NCI-H2029 treated with DMSO at 0.1 percent for 48 hours (cell line): ENCODE data around the gene DNHD1.

Experiments used
- DNase-seq: peaks from one replicate; lab custom pipeline; 2025; lab: John Stamatoyannopoulos, UW

Gene DNHD1

DNA sequence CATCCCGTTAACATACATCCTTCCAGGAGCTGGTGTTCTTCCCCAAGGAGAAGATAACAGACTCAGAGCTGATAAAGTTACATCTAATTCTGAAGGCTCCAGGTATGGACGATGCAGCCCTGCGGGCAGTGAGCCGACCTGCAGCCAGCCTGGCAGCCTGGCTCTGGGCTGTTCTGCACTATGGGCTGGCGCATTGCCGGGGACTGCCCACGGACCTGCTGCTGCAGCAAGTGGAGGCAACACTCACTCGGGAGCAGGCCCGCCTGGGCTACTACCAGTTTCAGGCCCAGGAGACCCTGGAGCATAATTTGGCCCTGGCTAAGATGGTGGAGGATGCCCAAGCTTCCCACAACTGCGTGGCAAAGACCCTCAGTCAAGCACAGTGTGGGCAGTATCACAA, 66.6 kb downstream of the DNHD1 start:
- DNase-seq: no peak

DNA sequence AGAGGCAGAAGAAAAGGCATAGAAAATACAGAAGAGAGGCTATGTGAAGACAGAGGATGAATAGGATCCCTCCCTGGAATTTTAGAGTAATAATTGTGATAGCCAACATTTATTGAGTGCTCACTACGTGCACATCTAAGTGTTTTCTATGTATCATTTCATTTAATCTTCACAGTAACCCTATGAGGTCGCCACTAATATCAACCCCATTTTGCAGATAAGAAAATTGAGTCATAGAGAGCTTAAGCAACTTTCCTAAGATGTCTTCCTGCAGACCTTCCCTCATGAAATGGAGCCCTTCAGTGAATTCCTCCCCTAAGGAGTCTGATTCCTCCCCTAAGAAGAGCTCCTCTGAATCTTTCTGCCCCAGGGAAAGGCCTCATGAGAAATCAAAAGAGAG, 68.2 kb downstream of the DNHD1 start:
- no peak for DNase-seq

DNA sequence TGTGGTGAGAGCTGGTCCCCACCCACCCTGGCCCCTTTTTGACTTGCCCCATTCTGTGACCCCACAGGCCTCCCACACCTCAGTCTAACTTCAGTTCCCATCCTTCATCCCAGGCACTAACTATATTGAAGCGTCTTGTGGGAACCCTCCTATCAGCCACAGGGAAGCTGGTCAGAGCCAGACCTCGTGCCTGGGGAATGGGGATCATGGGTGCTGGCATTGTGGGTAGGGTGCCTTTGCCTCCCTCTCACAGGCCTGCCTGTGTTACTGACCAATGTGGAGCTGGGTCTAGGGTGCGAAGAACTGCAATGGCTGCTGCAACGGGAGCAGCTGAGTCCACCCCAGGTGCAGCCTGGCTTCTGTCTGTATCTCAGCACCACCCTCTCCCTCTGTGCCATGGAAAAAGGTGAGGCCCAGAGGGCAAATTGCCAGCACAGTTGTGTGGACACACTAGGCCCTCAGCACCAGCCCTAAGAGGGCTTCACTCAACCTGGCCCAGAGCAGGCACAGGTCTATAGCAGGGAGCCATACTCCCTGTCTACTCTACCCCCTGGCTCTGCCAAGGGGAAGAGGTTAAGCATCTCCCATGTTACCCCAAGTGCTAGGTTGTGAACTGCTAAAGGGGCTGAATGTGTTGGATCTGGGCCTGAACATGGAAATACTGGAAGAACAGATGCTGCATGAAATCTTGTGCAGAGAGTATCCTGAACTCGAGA, 69.1 kb downstream of the DNHD1 start:
- DNase-seq: no peak

DNA sequence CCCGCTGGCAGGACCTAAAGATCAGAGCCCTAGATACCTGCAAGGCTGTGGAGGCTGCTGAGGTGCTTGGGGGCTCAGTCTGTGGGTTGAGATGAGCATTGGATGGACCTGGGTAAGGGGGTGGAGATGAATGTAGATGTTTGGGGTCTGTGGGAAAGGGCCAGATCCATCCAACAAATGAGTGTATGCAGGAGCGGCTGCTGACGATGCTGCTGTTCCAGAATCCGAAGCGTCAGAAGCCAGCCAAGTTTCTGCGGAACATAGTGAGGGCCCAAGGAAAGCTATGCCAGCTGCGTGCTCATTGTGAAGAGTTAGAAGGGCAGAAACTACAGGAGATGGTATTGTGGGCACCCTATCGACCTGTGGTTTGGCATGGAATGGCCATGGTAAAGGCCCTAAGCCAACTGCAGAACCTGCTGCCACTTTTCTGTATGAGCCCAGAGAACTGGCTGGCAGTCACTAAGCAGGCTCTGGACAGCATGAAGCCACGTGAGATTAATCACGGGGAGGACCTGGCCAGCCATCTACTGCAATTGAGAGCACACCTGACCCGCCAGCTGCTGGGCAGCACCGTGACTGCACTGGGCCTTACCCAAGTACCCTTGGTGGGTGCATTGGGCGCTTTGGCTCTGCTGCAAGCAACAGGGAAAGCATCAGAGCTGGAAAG, 69.8 kb downstream of the DNHD1 start:
- DNase-seq: peak; percentile 24

DNA sequence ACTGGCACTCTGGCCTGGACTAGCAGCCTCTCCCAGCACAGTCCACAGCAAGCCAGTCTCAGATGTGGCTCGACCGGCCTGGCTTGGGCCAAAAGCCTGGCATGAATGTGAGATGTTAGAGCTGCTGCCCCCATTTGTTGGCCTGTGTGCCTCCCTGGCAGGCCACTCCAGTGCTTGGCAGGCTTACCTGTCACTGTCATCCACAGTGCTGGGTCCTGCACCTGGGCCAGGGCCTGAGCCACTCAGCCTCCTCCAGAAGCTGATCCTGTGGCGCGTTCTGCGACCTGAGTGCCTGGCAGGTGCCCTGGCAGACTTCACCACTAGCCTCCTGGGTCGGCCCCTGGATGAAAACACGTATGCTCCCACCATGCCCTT, 70.3 kb downstream of the DNHD1 start:
- no peak for DNase-seq

DNA sequence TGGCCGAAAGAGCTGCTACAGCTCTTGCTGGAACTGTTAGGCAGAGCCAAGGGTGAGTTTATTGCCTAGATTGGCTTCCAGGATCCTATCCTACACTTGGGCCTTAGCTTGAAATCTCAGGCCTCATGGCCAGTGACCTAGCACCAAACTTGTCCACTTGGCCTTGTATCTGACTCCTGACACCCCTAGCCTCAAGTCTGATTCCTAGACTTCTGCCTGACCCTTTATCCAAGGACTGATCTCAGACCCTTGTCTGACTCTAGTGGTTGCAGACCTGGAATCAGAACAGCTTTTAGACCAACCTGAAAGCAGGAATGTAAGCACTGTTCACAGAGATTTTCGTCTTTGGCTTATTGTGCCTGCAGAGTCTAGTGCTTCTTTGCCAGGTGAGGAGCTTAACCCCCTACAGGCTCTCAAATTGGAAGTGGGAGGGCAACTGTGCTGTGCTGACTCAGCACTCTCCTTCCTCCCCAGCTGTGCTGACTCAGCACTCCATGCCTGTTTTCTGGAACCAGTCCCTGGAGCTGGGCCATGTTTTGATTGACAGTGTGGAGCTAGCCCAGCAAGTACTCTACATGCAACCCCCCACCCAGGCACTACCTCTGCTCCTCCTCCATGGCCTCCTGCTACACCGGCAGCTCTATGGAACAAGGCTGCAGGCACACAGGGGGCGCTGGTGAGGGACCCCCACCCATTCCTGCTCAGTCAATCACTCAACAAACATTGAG, 71.3 kb downstream of the DNHD1 start:
- DNase-seq: peak; percentile 52

DNA sequence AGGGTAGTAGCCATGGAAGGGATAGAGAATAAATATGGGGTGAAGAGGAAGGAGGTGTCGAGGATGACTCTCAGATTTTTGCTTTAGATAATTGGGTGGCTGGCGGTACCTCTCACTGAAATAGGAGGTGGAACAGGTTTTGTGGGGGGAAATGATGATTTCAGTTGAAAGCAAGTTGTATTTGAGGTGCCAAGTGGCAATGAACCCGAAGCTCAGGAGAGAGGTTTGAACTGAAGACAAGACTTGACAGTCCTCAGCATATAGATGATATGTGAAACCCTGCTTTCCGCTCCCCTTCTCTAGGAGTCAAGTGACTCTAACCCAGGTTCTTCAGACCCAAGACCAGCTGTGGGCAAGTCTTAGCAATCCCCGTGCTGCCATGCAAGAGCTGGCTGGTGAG, 72.6 kb downstream of the DNHD1 start:
- DNase-seq: no peak

DNA sequence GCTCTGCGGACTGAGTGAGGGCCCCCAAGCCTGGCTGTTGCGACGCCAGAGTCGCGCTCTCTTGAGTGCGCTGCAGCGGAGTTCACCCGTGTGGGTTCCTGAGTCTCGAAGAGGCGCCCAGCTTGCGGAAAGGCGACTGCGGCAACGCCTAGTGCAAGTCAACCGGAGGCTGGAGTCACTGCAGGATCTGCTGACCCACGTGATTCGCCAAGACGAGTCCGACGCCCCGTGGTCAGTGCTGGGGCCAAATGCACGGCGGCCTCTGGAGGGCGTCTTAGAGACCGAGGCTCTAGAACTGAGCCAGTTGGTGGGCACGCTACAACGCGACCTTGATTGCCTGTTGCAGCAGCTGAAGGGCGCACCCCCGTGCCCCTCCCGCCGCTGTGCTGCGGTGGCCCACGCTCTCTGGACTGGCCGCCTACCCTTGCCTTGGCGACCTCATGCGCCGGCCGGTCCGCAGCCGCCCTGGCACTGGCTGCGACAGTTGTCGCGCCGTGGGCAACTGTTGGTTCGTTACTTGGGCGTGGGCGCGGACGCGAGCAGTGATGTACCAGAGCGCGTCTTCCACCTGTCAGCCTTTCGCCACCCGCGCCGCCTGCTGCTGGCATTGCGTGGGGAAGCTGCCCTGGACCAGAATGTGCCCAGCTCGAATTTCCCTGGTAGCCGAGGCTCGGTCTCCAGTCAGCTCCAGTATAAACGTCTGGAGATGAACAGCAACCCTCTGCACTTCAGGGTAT, 73.8 kb downstream of the DNHD1 start:
- no peak for DNase-seq

DNA sequence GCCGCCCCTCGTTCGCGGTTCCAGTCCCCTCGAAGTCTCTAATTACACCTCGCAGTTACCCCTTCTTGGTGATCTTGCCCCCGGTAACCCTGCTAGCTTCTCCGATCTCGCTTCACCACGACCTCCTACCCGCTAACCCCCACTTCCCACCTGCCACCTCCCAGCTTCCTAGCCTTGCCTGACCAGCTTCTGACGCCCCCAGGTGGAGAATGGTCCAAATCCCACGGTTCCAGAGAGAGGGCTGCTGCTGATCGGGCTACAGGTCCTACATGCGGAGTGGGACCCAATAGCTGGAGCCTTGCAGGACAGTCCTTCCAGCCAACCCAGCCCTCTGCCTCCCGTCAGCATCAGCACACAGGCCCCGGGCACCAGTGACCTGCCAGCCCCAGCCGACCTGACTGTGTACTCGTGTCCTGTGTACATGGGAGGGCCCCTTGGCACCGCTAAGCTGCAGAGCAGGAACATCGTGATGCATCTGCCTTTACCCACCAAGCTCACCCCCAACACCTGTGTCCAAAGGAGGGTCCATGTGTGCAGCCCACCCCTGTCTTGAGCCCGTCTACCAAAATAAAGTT, 74.4 kb downstream of the DNHD1 start:
- no peak for DNase-seq

DNA sequence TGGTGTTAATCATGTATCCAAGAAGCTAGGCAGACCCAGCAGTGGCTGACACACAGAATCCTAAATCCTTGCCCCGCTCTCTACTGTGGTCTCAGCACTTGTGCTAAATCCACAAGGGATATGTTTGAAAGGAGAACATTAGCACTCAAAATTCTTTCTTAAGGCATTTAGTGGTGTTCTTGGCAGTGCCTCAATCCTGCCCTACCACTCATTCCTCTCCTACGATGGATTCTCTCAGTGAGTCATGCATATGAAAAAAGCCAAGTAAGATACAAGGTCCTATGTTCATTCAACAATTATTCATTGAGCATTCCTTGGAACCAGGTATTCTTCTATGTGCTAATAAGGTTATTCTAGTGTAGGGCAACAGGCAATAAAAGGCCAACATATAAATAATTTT, 75.1 kb downstream of the DNHD1 start:
- no peak for DNase-seq

DNA sequence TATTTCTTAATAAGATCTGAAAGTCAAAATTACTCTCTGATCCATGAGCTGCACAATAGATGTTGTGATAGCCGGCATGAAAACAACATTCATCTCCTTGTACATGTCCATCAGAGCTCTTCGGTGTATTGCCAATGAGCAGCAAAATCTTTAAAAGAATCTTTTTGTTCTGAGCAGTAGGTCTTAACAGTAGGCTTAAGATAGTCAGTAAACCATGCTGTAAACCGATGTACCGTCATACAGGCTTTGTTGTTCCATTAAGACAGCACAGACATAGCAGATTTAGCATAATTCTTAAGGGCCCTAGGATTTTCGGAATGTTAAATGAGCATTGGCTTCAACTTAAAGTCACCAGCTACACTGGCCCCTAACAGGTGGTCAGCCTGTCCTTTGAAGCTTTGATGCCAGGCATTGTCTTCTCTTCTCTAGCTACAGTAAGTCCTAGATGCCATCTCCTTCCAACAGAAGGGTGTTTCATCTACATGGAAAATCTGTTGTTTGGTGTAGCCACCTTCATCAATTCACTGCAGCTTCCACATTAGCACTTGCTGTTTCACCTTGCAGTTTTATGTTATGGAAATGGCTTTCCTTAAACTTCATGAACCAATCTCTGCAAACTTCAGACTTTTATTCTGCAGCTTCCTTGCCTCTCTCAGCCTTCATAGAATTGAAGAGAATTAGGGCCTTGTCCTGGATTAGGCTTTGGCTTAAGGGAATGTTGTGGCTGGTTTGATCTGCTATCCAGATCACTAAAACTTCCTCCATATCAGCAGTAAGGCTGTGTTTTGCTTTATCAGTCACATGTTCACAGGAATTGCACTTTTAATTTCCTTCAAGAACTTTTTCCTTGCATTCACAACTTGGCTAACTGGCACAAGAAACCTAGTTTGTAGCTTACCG, 78.0 kb downstream of the DNHD1 start:
- no peak for DNase-seq

DNA sequence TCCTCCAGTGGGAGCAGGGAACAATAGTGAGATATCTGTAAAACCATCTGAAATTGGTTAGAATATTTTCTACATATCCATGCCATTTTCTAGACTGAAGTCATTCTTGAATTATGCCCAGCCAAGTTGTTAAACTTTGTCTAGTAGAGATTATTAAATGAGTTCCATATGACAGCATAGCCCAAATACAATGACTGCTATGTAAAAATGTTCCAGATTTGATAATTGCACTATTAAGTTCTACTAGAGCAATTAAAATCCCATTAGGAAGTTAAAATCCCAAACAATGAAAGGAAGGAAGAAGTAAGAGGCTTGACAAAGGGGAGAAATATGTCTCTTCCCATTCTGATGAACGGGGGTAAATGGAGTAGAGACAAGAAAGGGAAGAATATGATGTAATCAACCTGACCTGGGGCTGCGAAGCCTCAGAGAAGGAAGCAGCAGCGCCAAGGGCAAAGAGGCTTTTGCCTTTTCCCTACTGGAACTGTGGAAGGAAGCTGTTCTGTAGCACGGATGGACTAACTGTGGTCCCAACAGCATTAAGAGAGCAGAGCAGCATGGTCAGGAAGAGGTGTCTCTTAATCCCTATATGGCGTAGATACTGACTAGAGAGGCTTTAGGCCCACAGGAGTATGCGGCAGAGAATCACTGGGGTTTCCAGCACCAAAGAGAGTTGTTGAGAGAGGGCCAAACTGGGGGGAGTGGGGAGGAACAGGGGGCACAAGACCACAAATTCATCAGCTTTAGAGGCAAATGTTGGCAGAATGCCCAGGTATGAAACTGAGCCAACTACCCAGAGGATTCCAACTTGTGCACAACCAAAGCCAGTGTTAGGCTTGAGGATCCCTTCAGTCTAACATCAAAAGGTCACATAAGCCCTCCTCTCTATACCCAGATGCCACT, 79.6 kb downstream of the DNHD1 start:
- peak; percentile 35 for DNase-seq

DNA sequence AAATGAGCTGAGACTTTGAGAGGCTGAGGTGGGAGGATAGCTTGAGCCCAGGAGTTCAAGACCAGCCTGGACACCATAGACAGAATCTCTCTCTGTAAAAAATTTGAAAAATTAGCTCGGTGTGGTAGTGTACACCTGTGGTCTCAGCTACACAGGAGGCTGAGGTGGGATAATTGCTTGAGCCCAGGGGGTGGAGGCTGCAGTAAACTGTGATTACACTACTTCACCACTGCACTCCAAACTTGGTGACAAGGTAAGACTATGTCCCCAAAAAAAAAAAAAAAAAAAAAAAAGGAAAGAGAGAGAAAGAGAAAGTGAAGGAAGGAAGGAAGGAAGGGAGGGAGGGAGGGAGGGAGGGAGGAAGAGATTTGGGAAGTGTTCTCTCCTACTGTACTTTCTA, 81.1 kb downstream of the DNHD1 start:
- no peak for DNase-seq

DNA sequence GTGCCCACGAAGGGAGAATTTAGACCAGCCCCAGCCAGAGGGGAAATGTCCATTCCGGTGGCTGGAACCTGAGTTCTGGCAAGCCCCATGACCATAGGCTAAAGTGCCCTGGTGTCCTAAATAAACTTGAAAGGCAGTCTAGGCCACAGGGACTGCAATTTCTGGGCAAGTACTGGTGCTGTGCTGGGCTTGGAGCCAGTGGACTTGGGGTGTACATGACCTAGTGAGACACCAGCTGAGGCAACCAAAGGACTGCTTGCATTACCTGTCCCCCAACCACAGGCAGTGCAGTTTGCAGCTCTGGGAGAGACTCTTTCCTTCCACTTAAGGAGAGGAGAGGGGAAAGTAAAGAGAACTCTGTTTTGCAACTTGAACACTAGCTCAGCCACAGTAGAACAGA, 82.6 kb downstream of the DNHD1 start:
- DNase-seq: no peak

DNA sequence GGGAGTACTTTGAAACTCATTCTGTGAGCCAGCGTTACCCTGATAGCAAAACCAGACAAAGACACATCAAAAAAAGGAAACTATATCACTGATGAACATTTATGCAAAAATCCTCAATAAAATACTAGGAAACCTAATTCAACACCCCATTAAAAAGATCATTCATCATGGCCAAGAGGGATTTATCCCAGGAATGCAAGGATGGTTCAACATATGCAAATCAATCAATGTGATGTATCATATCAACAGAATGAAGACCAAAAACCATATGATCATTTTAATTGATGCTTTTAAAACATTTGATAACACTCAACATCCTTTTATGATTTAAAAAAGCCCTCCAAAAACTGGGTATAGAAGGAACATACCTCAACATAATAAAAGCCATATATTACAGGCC, 86.5 kb downstream of the DNHD1 start:
- DNase-seq: no peak

DNA sequence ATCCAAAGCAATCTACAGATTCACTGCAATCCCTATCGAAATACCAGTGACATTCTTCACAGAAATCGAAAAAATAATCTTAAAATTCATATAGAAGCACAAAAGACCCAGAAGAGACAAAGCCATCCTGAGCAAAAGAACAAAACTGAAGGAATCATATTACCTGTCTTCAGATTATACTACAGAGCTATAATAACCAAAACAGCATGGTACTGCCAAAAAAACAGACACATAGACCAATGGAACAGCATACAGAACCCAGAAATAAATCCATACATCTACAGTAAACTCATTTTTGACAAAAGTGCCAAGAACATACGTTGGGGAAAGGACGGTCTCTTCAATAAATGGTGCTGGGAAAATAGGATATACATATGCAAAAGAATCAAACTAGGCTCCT, 87.4 kb downstream of the DNHD1 start:
- DNase-seq: no peak

DNA sequence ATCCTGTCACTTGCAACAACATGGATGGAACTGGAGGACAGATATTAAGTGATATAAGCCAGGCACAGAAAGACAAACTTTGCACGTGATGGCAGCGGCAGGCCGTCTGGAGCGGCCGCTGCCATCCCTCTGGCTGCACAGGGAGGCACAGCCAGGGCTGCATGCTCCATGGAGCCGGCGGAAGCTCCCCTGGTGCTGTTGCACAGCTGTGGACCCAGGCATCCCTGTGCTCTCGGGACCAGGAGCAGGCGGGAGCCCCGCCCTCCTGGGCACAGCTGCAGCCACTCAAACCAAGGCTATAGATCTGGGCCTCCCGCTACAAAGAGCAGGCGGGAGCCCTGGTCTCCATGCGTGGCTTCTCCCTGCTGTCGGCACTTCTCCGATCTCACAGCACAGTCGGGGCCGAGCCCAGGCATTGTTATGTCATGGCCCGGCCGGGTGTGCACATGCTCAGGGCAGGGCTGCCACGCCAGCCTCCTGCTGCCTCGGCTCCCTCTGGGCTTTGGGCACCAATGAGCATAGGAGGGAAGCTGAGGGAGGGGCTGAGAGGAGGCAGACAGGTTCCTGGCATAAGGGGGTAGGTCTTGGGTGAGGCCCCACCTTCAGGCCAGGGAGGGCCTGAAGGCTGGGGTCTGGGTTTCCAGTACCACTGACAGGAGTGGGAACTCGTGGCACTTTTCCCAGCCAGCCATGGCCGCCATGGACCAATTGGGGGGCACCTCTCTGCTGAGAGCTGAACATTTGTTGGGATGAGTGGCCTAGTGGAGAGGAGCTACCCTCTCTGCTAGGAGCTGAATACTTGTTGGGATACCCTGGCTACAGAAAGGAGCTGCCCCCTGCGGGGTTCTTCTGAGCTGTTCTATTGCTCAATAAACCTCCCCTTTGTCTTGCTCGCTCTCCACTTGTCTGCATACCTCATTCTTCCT, 89.6 kb downstream of the DNHD1 start:
- DNase-seq: peak; percentile 15

DNA sequence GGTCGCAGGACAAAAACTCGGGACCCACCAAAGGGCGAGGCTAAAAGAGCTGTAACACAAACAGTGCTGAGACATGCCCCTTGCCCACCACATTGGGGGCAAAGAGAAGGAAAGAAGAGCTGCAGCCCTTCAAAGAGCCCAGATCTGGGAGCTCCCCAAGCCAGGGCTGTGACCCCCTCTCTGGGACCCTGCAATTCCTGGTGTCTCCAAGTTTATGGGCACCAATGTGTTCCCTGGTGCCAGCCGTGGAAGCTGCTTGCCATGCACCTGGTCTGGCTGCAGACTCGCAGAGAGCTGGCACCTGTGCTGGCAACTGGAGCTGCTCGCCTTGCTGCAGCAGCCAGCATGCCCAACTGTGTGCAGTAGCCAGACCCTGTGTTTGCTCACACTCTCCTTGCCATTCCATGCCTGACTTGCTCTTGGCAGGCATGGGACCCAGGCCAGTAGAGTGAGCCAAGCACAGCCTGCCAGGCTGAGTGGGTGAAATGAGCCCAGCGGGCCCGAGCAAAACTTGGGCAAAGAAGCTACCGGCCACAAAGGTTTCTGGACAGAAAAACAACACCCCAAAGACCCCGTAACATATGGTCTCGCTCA, 90.4 kb downstream of the DNHD1 start:
- peak; percentile 52 for DNase-seq

DNA sequence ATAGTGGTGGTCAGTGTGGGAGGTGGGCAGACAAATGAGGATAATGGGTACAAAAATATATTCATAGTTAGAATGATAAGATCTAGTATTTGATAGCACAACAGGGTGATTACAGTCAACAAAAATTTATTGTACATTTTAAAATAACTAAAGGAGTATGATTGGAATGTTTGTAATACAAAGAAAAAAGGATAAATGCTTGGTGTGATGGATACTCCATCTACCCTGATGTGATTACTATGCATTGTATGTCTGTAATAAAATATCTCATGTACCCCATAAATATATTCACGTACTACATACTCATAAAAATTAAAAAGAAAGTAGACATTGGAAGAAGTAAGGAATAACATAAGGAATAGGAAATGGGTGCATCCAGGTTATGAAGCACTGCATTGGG, 90.9 kb downstream of the DNHD1 start:
- no peak for DNase-seq
